Heart right ventricle (tissue), 16 donors: ENCODE measurements around the gene BIN1. TPM values are rescaled to one million over a fixed set of nuclear protein-coding genes. Genes with fewer than 3 reads are reported as not detected.

Source experiments
- ATAC-seq, 8 donors: fragments of 200-7000 bp; cut with Tn5 transposase; one replicate each; pipeline ENCODE4 v1.9.1; 2020; ENCODE audit warnings: mild to moderate bottlenecking in 8 of 8, moderate library complexity in 8 of 8, moderate number of reproducible peaks in 1 of 8
- DNase-seq, 2 donors: peaks; one replicate each; pipeline ENCODE4 v3.0.0-alpha.2; 2020
- H3K27ac ChIP-seq, 10 donors: fragments of 200-600 bp; sonication (generic) in 2 of 10; one replicate each; pipeline versions ENCODE4 v1.5.0 to v1.8.0; 2020 to 2022; ENCODE audit warnings: mild to moderate bottlenecking in 3 of 10
- H3K27me3 ChIP-seq, 7 donors: fragments of 200-600 bp; one replicate each; pipeline ENCODE4 v1.8.0; 2021 to 2022; ENCODE audit warnings: mild to moderate bottlenecking in 2 of 7
- H3K36me3 ChIP-seq, 9 donors: fragments of 200-600 bp; sonication (generic) in 1 of 9; one replicate each; pipeline versions ENCODE4 v1.5.0 to v1.8.0; 2020 to 2022; ENCODE audit warnings: mild to moderate bottlenecking in 2 of 9
- H3K4me1 ChIP-seq, 9 donors: fragments of 200-600 bp; sonication (generic) in 1 of 9; one replicate each; pipeline versions ENCODE4 v1.5.0 to v1.8.0; 2020 to 2022; ENCODE audit warnings: mild to moderate bottlenecking in 4 of 9
- H3K4me3 ChIP-seq, 10 donors: fragments of 200-600 bp; sonication (generic) in 2 of 10; one replicate each; pipeline versions ENCODE4 v1.5.0 to v1.8.0; 2020 to 2022; ENCODE audit warnings: mild to moderate bottlenecking in 7 of 10, moderate library complexity in 2 of 10
- H3K9me3 ChIP-seq, 11 donors: fragments of 200-600 bp in 10 of 11; sonication (generic) in 2 of 11; one replicate each; pipeline versions ENCODE4 v1.5.0 to v1.8.0; 2013 to 2022; ENCODE audit warnings: mild to moderate bottlenecking in 2 of 11, control low read depth in 1 of 11, moderate library complexity in 1 of 11
- WGBS, 2 donors: extraction: QIAGEN DNeasy Blood & Tissue Kit; methylation state at CpG; one replicate each; pipeline ENCODE4 v1.1.7; 2013; ENCODE audit warnings: inconsistent platforms in 1 of 2; 5-methylcytosine and 5-hydroxymethylcytosine counted together
- intact Hi-C, 10 donors: fragments of 100-400 bp; cut with DNase I; formaldehyde crosslinking; loops; one replicate each; pipeline versions ENCODE4 v1.11.1 to v1.14.2; 2022
- polyA plus RNA-seq, 2 donors: library from polyadenylated mRNA; stranded (reverse); fragments of 200-250 nt; gene quantifications; one replicate each; pipeline ENCODE4 v1.2.3, GENCODE V29; 2013
- total RNA-seq, 10 donors: library from RNA; stranded (reverse); fragmentation: NEBNext Ultra II Directional in 3 of 10; extraction: Animal tissue kit (Norgen Biotek cat#: 25700) in 3 of 10; gene quantifications; one replicate each; pipeline versions ENCODE4 v1.2.1 to v1.2.4, GENCODE V29; 2021 to 2023
- TF ChIP-seq, protein P1 (sequence below), 9 donors: fragments of 200-600 bp; sonication (generic) in 2 of 9; IDR thresholded peaks; one replicate each; pipeline versions ENCODE4 v1.5.0 to v1.8.0; 2021 to 2022; ENCODE audit warnings: antibody characterized with exemption in 9 of 9, mild to moderate bottlenecking in 5 of 9, moderate library complexity in 1 of 9
- donor health status: Arrhythmogenic right ventricular cardiomyopathy.
- donor health status: ischemic (EF 13 %, LVEDD 7.1; RV severe dilation, severe dysfunction).
- donor health status: healthy with polysubstance abuse.
- donor health status: DM: no; HTN: yes; CAD: no.
- donor health status: DM: no; HTN: no; CAD: no.
- donor health status: ischemic (EF 25% LVEDD 6.9; RV normal size, moderate dysfunction).
- donor health status: ischemic (EF 25% LVEDD 5.7; RV mildly dilated, moderate dysfunction).
- donor health status: healthy.
- donor health status: DM: yes; HTN: yes; CAD: no.
- donor health status: Ischemic cardiomyopathy.
- donor health status: ischemic (EF 35%, LVEDD 5.7; RV mildly dilated, moderate dysfunction).
- donor health status: nonischemic (EF 11% LVEDD 7.7; RV severe dilation, severe dysfunction).
- donor health status: DM: yes; HTN: yes; CAD: no.
- donor health status: PGD.
- donor health status: ischemic (EF 29% LVEDD 5.4; RV normal size, mild dysfunction).
- donor health status: nonischemic (EF 23%, LVEDD 6.1; RV moderate dilation, normal function).

Gene BIN1
- total and polyA plus RNA-seq, 12 donors, result 8.4 to 21.7 (median 16.0) TPM

DNA sequence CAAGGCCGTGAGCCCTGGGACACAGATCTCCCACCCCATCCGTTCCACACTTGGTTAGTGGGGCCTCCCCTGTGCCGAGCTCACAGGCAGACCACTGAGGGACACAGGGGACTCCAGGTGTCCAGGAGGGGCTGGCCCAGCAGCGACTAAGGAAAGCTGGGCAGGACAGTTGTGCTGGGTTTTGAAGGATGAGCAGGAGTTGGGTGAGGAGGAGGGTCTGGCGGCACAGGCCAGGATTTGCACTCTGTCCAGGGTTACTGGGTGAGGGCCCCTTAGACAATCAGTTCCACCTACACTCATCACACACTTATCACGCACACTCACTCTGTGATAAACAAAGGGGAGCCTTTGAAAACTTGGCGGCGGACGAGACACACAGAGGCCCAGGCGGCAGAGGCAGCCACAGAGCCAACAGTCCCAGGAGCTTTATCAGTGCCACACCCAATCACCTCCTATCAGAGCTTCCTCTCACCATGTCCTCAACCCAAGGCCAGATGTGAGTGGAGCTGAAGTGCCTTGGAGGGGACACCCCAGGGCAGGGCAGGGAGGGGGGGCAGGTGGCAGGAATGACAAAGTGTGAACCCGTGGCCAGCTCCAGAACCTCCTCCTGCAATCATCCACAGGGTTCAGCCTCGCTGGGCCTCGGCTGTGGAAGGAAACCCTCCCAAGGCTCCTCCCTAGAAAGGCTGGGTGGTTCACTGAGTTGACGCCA, 26.6 kb downstream of the BIN1 start:
- no peaks in the 10 kb centered on the region for H3K27me3 ChIP-seq
- WGBS, 2 donors, result 64 to 69% methylated on average over 14 of the region's 14 CpGs
- ATAC-seq, result peak in 6 of 8 donors; percentile 5 to 85 (median 44)
- H3K27ac ChIP-seq, result peak overlapping the region in 1 of 10 donors; percentile 84
- TF ChIP-seq, protein P1, sequence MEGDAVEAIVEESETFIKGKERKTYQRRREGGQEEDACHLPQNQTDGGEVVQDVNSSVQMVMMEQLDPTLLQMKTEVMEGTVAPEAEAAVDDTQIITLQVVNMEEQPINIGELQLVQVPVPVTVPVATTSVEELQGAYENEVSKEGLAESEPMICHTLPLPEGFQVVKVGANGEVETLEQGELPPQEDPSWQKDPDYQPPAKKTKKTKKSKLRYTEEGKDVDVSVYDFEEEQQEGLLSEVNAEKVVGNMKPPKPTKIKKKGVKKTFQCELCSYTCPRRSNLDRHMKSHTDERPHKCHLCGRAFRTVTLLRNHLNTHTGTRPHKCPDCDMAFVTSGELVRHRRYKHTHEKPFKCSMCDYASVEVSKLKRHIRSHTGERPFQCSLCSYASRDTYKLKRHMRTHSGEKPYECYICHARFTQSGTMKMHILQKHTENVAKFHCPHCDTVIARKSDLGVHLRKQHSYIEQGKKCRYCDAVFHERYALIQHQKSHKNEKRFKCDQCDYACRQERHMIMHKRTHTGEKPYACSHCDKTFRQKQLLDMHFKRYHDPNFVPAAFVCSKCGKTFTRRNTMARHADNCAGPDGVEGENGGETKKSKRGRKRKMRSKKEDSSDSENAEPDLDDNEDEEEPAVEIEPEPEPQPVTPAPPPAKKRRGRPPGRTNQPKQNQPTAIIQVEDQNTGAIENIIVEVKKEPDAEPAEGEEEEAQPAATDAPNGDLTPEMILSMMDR (IDR thresholded peaks at IDR 0.05), result no peak
- DNase-seq, result peak in 1 of 2 donors; percentile 32
- H3K4me3 ChIP-seq, result peak overlapping the region in 1 of 10 donors; percentile 50
- intact Hi-C loops, result no loop called here
- H3K4me1 ChIP-seq, result peaks cover 0 to 68% (median 32%) of the 10 kb centered on the region in 9 donors
- H3K9me3 ChIP-seq, result no peaks in the 10 kb centered on the region
- H3K36me3 ChIP-seq, result no peaks in the 10 kb centered on the region

DNA sequence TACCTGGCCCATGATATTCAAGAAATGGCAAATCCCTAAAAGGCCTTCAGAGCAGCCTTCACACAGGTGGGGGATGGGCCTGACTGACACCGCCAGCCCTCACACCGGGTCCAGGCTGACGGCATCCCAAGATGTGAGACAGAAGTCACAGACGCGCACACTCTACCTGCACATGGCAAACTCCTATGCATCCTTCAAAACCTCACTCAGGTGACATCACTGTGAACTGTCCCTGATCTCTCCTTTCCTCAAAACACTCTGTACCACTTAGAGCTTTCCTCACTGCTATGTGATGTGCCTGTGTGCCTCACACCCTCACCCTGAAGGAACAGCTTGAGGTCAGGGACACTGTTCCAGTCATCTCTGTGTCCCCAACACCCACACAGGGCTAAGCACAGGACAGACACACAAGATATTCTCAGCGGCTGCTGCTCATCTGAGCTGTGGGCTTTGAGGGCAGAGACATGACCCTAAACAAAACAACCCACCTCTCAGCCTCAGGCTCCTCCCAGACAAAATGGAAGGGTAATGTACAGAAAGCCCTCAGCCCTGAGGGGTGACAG, 27.5 kb downstream of the BIN1 start:
- TF ChIP-seq, protein P1 (IDR thresholded peaks at IDR 0.05), result no peak
- H3K4me3 ChIP-seq, result no peak overlapping the region
- H3K27me3 ChIP-seq, result no peaks in the 10 kb centered on the region
- no peak overlapping the region for H3K27ac ChIP-seq
- no peaks in the 10 kb centered on the region for H3K9me3 ChIP-seq
- intact Hi-C loops, result no loop called here
- H3K36me3 ChIP-seq, result no peaks in the 10 kb centered on the region
- 89 to 95% methylated on average over 6 of the region's 6 CpGs for WGBS, 2 donors
- ATAC-seq (no peak), DNase-seq (no peak)
- peaks cover 0 to 59% (median 24%) of the 10 kb centered on the region in 9 donors for H3K4me1 ChIP-seq

DNA sequence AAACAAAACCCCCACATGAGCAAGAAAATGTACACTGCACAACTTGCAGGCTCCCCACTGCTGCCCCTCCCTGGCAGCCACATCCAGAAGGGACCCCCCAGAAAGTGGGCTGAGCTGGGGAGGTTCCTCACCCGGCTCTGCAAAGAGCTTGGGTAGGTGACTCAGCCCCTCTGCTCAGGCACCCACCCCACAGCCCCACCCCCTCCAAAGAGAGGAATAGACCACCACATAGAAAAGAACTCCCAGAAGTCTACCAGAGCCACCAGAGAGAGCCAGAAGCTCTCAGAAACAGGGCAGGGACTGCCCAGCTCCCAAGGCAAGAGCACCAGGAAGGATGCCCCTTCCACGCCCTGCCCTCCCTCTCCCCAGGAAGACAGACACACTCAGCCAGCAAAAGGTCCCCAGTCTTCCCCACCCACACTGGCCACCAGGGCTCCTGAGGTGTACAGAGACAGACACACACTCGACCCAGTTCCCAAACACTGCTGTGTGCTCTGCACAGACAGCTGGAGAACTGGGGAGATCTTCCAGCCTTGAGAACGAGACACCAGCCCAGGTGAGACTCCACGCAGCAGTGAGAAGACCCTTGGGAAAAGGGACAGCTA, 28.2 kb downstream of the BIN1 start:
- Histone ChIP-seq H3K4me3 (no peak overlapping the region), H3K4me1 (peaks cover 0 to 57% (median 24%) of the 10 kb centered on the region in 9 donors), H3K27ac (no peak overlapping the region), H3K27me3 (no peaks in the 10 kb centered on the region), H3K9me3 (no peaks in the 10 kb centered on the region), H3K36me3 (no peaks in the 10 kb centered on the region)
- 77 to 82% methylated on average over 5 of the region's 5 CpGs for WGBS, 2 donors
- TF ChIP-seq, protein P1 (IDR thresholded peaks at IDR 0.05), result no peak
- intact Hi-C loops, result no loop called here
- no peak for DNase-seq
- ATAC-seq, result no peak

DNA sequence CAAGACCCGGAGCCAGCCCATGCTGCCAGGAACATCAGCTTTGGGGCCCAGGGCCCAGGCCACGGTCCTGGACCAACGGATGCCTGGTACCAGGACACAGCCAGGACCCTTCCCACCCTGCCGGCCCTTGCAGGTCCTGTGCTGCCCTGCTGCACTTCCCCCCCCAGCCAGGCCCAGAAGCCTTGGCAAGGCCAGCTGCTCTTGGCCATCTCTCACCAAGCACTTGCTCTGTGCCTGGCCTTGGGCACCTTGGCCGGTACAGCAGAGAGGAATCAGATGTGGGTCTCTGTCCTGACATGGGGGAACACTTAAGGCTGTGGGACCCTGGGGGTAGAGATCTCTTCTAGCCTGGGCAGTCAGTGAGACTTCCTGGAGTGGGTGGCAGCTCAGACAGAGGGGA, 28.9 kb downstream of the BIN1 start:
- ATAC-seq (no peak), DNase-seq (no peak)
- no peaks in the 10 kb centered on the region for H3K9me3 ChIP-seq
- H3K36me3 ChIP-seq, result no peaks in the 10 kb centered on the region
- WGBS, 2 donors, result 84 to 93% methylated on average over 5 of the region's 5 CpGs
- no peak overlapping the region for H3K27ac ChIP-seq
- TF ChIP-seq, protein P1 (IDR thresholded peaks at IDR 0.05), result no peak
- H3K4me1 ChIP-seq, result peaks cover 0 to 52% (median 20%) of the 10 kb centered on the region in 9 donors
- H3K27me3 ChIP-seq, result no peaks in the 10 kb centered on the region
- intact Hi-C loops, result no loop called here
- H3K4me3 ChIP-seq, result no peak overlapping the region
